ENCODE results near the gene APC2.

Gene APC2

GRCh38 chr19:1452802-1453524 lies 3.0 kb downstream of the APC2 start:
- no peak for DNase-seq
- Histone ChIP-seq H3K36me3 (no peaks in the 10 kb centered on the region), H3K27me3 (peaks cover 19 to 91% of the 10 kb centered on the region in 2 donors), H3K4me1 (peaks cover 0 to 61% (median 29%) of the 10 kb centered on the region in 4 donors), H3K27ac (no peak overlapping the region), H3K4me3 (no peak overlapping the region), H3K9me3 (no peaks in the 10 kb centered on the region)
- intact Hi-C loops (cut with DNase I; ENCODE audit: low total_unique reads), result no loop called here
- no peak for TF ChIP-seq CTCF (IDR thresholded peaks at IDR 0.05)

- no peak overlapping the region for H3K27ac ChIP-seq
- no peaks in the 10 kb centered on the region for H3K9me3 ChIP-seq
- peak in 1 of 2 experiments; percentile 7 for TF ChIP-seq CTCF (IDR thresholded peaks at IDR 0.05)
- peaks cover 19 to 94% of the 10 kb centered on the region in 2 donors for H3K27me3 ChIP-seq
- H3K36me3 ChIP-seq, result no peaks in the 10 kb centered on the region
- DNase-seq, result no peak
- peaks cover 0 to 61% (median 29%) of the 10 kb centered on the region in 4 donors for H3K4me1 ChIP-seq
- H3K4me3 ChIP-seq, result no peak overlapping the region
- intact Hi-C loops (cut with DNase I; ENCODE audit: low total_unique reads), result no loop called here
Observed at GRCh38 chr19:1453525-1454364, 3.8 kb downstream of the APC2 start.

GRCh38 chr19:1455002-1455335 lies 5.0 kb downstream of the APC2 start:
- DNase-seq, result no peak
- peaks cover 0 to 2% (median 0%) of the 10 kb centered on the region in 3 donors for H3K36me3 ChIP-seq
- H3K9me3 ChIP-seq, result no peaks in the 10 kb centered on the region
- no peak overlapping the region for H3K27ac ChIP-seq
- H3K27me3 ChIP-seq, result peaks cover 14 to 89% of the 10 kb centered on the region in 2 donors
- H3K4me3 ChIP-seq, result no peak overlapping the region
- H3K4me1 ChIP-seq, result peaks cover 0 to 55% (median 27%) of the 10 kb centered on the region in 4 donors
- no peak for TF ChIP-seq CTCF (IDR thresholded peaks at IDR 0.05)
- intact Hi-C loops (cut with DNase I; ENCODE audit: low total_unique reads), result no loop called here

- DNase-seq, result no peak
Observed at GRCh38 chr19:1455336-1456120, 5.6 kb downstream of the APC2 start.

More at GRCh38 chr19:1455336-1456120, 5.6 kb downstream of the APC2 start:
- intact Hi-C loops (cut with DNase I; ENCODE audit: low total_unique reads), result no loop called here
- no peaks in the 10 kb centered on the region for H3K9me3 ChIP-seq
- no peak overlapping the region for H3K27ac ChIP-seq
- peaks cover 9 to 83% of the 10 kb centered on the region in 2 donors for H3K27me3 ChIP-seq
- peaks cover 1 to 7% (median 2%) of the 10 kb centered on the region in 3 donors for H3K36me3 ChIP-seq
- no peak for TF ChIP-seq CTCF (IDR thresholded peaks at IDR 0.05)
- H3K4me3 ChIP-seq, result no peak overlapping the region
- peaks cover 0 to 54% (median 26%) of the 10 kb centered on the region in 4 donors for H3K4me1 ChIP-seq
